HepG2 (cell line): ENCODE measurements around the gene DPH7. TPM values are rescaled to one million over a fixed set of nuclear protein-coding genes. Genes with fewer than 3 reads are reported as not detected.
A peak's percentile ranks its signal among the peaks of the same experiment; 100 is the strongest.

Experiments used
- ATAC-seq: fragments of 200-7000 bp; cut with Tn5 transposase; 3 replicates; pipeline ENCODE4 v1.9.1; 2020; ENCODE audit warnings: mild to moderate bottlenecking, moderate library complexity
- BruUV-seq: library from RNA; stranded (reverse); fragments of 400-500 nt; replicated peaks from 2 replicates; lab custom pipeline; 2021; lab: Mats Ljungman, UMichigan
- CTCF ChIA-PET: fragments of 300-600 bp; formaldehyde crosslinking; extraction: SDS; loops from one replicate; lab custom pipeline; 2021; ENCODE audit warnings: low total read pairs, inconsistent platforms, low intra/inter-chr PET ratio; lab: Yijun Ruan, JAX
- POLR2A ChIA-PET: fragments of 350-600 bp; sonication (Branson Sonifier 250); formaldehyde crosslinking; loops from one replicate; lab custom pipeline; 2020; ENCODE audit warnings: antibody characterized with exemption, inconsistent platforms; lab: Yijun Ruan, JAX
- DNase-seq: peaks from one replicate; pipeline ENCODE4 v3.0.0-alpha.2; 2015; ENCODE audit warnings: low spot score
- FAIRE-seq: peaks from 3 replicates; lab custom pipeline; 2011; peaks lifted over from hg19 to GRCh38; lab: Jason Lieb, UNC
- H2AFZ ChIP-seq: one replicate; pipeline ENCODE4 v1.6.1; 2011; ENCODE audit warnings: low read length, inconsistent platforms
- H3K27ac ChIP-seq: fragments of 300-600 bp; 3 replicates; pipeline ENCODE4 v1.8.0; 2011; ENCODE audit warnings: mixed run types, mild to moderate bottlenecking, mixed read lengths, low read length, inconsistent platforms; ENCODE audit not compliant: insufficient read depth; ENCODE audit errors: extremely low read length
- H3K27me3 ChIP-seq, 2 experiments: fragments of 200-600 bp in 1 of 2; 2 replicates in 1 of 2; 3 replicates in 1 of 2; pipeline versions ENCODE4 v1.6.0 to v1.8.0; 2011; ENCODE audit warnings: low read length in 2 of 2, mild to moderate bottlenecking in 2 of 2, moderate library complexity in 2 of 2, inconsistent platforms in 1 of 2; ENCODE audit not compliant: insufficient read depth in 2 of 2, control insufficient read depth in 1 of 2
- H3K36me3 ChIP-seq, 2 experiments: fragments of 200-600 bp in 1 of 2; replicated peaks in 1 of 2; 2 replicates in 1 of 2; 3 replicates in 1 of 2; pipeline versions ENCODE4 v1.5.1 to v1.8.0; 2011; ENCODE audit warnings: low read length in 2 of 2, inconsistent platforms in 1 of 2; ENCODE audit not compliant: insufficient read depth in 2 of 2, control insufficient read depth in 1 of 2
- H3K4me1 ChIP-seq: 2 replicates; pipeline ENCODE4 v1.5.1; 2012; ENCODE audit warnings: low read length, inconsistent platforms; ENCODE audit not compliant: insufficient read depth
- H3K4me2 ChIP-seq: 2 replicates; pipeline ENCODE4 v1.6.0; 2011; ENCODE audit warnings: low read depth, low read length, inconsistent platforms
- H3K4me3 ChIP-seq, 3 experiments: fragments of 200-600 bp in 1 of 3; sonication (generic), shearing (Covaris generic) in 1 of 3; replicated peaks in 1 of 3; 2 replicates each; pipeline ENCODE4 v1.5.1; 2011 to 2016; ENCODE audit warnings: low read length in 3 of 3, inconsistent platforms in 2 of 3, low read depth in 2 of 3, mild to moderate bottlenecking in 2 of 3, control low read depth in 1 of 3, mixed read lengths in 1 of 3; ENCODE audit not compliant: insufficient read depth in 1 of 3
- H3K79me2 ChIP-seq: one replicate; pipeline ENCODE4 v1.6.1; 2011; ENCODE audit warnings: low read length, inconsistent platforms; ENCODE audit not compliant: insufficient read depth
- H3K9ac ChIP-seq: 2 replicates; pipeline ENCODE4 v1.6.0; 2011; ENCODE audit warnings: mild to moderate bottlenecking, low read depth, low read length, inconsistent platforms; ENCODE audit not compliant: insufficient read depth
- H3K9me3 ChIP-seq: 2 replicates; pipeline ENCODE4 v1.5.1; 2012; ENCODE audit warnings: mild to moderate bottlenecking, low read length
- H4K20me1 ChIP-seq: 2 replicates; pipeline ENCODE4 v1.6.0; 2011; ENCODE audit warnings: inconsistent platforms, mild to moderate bottlenecking, low read length, moderate library complexity; ENCODE audit not compliant: insufficient read depth
- ARNT2 ChIP-seq: sonication (generic); formaldehyde crosslinking; IDR thresholded peaks from 2 replicates; pipeline ENCODE4 v1.8.0; 2022; ENCODE audit warnings: mild to moderate bottlenecking, low read depth, missing genetic modification reagents, moderate library complexity
- CBFB ChIP-seq: sonication (generic); formaldehyde crosslinking; IDR thresholded peaks from 2 replicates; pipeline ENCODE4 v1.4.0; 2020; ENCODE audit warnings: missing genetic modification reagents
- ELF3 ChIP-seq: IDR thresholded peaks from 2 replicates; pipeline ENCODE4 v1.6.1; 2016; ENCODE audit warnings: missing genetic modification reagents, missing compliant biosample characterization
- FOSL1 ChIP-seq: sonication (generic); formaldehyde crosslinking; IDR thresholded peaks from 2 replicates; pipeline ENCODE4 v1.9.0; 2021; ENCODE audit warnings: missing genetic modification reagents, borderline replicate concordance
- GABPB1 ChIP-seq: IDR thresholded peaks from 2 replicates; pipeline ENCODE4 v1.6.1; 2016; ENCODE audit warnings: mild to moderate bottlenecking, missing genetic modification reagents, moderate library complexity, missing compliant biosample characterization
- HDAC1 ChIP-seq: sonication (generic); formaldehyde crosslinking; IDR thresholded peaks from 2 replicates; pipeline ENCODE4 v1.5.1; 2020; ENCODE audit warnings: mild to moderate bottlenecking, missing genetic modification reagents
- HOXA3 ChIP-seq: sonication (generic); formaldehyde crosslinking; IDR thresholded peaks from 2 replicates; pipeline ENCODE4 v1.5.0; 2020; ENCODE audit warnings: missing genetic modification reagents
- HOXD1 ChIP-seq: sonication (generic); formaldehyde crosslinking; IDR thresholded peaks from 2 replicates; pipeline ENCODE4 v1.5.0; 2020; ENCODE audit warnings: missing genetic modification reagents
- KDM5B ChIP-seq: sonication (generic); formaldehyde crosslinking; IDR thresholded peaks from 2 replicates; pipeline ENCODE4 v1.4.0; 2020; ENCODE audit warnings: missing genetic modification reagents, mild to moderate bottlenecking, borderline replicate concordance
- MAFF ChIP-seq: IDR thresholded peaks from 2 replicates; pipeline ENCODE4 v1.6.1; 2011; ENCODE audit warnings: low read depth, low read length, improper control_type of control experiment
- MTA1 ChIP-seq: sonication (generic); formaldehyde crosslinking; IDR thresholded peaks from 2 replicates; pipeline ENCODE4 v1.4.0; 2020; ENCODE audit warnings: missing genetic modification reagents, mild to moderate bottlenecking, borderline replicate concordance
- SSRP1 ChIP-seq: IDR thresholded peaks from 2 replicates; pipeline ENCODE4 v1.6.1; 2016; ENCODE audit warnings: control low read depth
- ZFX ChIP-seq: sonication (generic); formaldehyde crosslinking; IDR thresholded peaks from 2 replicates; pipeline ENCODE4 v1.4.0; 2020; ENCODE audit warnings: mild to moderate bottlenecking, low read depth, missing genetic modification reagents, moderate library complexity
- ZNF263 ChIP-seq: sonication (generic); formaldehyde crosslinking; IDR thresholded peaks from 2 replicates; pipeline ENCODE4 v1.4.0; 2020; ENCODE audit warnings: missing genetic modification reagents
- ZNF30 ChIP-seq: sonication (generic); formaldehyde crosslinking; IDR thresholded peaks from 2 replicates; pipeline ENCODE4 v1.5.0; 2020; ENCODE audit warnings: mild to moderate bottlenecking, missing genetic modification reagents
- ZNF589 ChIP-seq: sonication (generic); formaldehyde crosslinking; conservative IDR thresholded peaks from 2 replicates; pipeline ENCODE4 v1.8.0; 2022; ENCODE audit warnings: mild to moderate bottlenecking, moderate library complexity, missing genetic modification reagents
- ZNF780A ChIP-seq: sonication (generic); formaldehyde crosslinking; IDR thresholded peaks from 2 replicates; pipeline ENCODE4 v1.8.0; 2022; ENCODE audit warnings: mild to moderate bottlenecking, missing genetic modification reagents, moderate library complexity
- WGBS: methylation state at CpG from one replicate; pipeline ENCODE4 v1.1.6; 2017; ENCODE audit warnings: low lambda C conversion rate; 5-methylcytosine and 5-hydroxymethylcytosine counted together
- in situ Hi-C: cut with HindIII; loops from 2 replicates; pipeline ENCODE4 v1.10.0; 2017; ENCODE audit warnings: low pct_unique_long_range_greater_than_20kb; ENCODE audit not compliant: extremely low pct_ligation_motif_present
- intact Hi-C: fragments of 100-400 bp; cut with micrococcal nuclease; formaldehyde crosslinking; loops from one replicate; pipeline ENCODE4 v1.10.0; 2022; ENCODE audit not compliant: unreplicated experiment
- polyA plus RNA-seq, 8 experiments: library from polyadenylated mRNA; depleted of rRNA in 3 of 8; stranded (reverse) in 7 of 8; unstranded in 1 of 8; fragments of >200 nt; fragmentation: Illumina TruSeq in 4 of 8; extraction: Trizol in 4 of 8; gene quantifications; 2 replicates each; pipeline versions ENCODE4 v1.2.1 to v1.2.3, GENCODE V29; 2011 to 2016; ENCODE audit warnings: low read depth in 4 of 8, missing spikeins in 1 of 8, mixed read lengths in 1 of 8; ENCODE audit not compliant: insufficient read depth in 1 of 8
- total RNA-seq, 5 experiments: library from RNA; depleted of rRNA; stranded (reverse); fragments of >200 nt; fragmentation: Illumina TruSeq; extraction: Trizol; gene quantifications; 2 replicates each; pipeline ENCODE4 v1.2.3, GENCODE V29; 2016; ENCODE audit warnings: low read depth in 1 of 5
- TF ChIP-seq, protein P1 (sequence below): sonication (generic); formaldehyde crosslinking; IDR thresholded peaks from 2 replicates; pipeline ENCODE4 v1.5.1; 2020; ENCODE audit warnings: mild to moderate bottlenecking, missing genetic modification reagents, moderate library complexity

DPH7 gene
- total and polyA plus RNA-seq, 2 of the 13 experiments (the other 11 are each of a cell fraction or from before 2014, with no cell fraction given): 27.6 to 31.6 TPM

DNA sequence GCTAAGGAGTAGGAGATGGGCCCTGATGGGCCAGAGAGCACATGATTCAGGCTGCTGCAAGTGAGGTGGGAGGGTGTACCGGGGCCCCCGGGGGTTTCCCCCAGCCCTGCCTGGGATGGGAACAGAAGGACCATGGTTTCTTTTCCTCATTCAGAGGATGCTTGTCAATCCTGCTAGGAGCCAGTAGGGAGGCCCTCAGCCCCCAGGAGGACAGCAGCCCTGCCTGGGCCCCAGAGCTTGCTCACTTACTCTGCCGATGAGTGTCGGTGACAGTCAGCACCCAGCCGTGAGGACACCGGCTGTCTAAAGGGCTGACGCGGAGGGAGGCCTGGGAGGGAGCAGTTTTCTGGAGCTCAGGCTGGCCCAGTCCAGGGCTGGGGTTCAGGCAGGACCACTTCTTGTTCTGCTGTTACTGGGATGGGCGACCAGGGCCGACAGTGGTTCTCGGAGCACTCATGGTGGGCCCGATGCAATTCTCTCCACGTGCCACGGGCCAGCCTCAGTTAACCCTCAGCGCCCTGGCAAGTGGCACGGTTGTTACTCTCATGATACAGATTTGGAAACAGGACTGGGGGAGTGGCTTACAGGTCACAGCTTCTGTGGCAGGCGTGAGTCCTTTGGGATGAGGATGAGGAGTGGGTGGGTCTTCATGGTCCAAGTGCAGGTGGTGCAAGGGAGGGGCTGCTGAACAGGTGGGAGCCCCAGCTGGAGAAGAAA lies 28.6 kb upstream of the DPH7 start (continued):
- TF ChIP-seq, protein P1, sequence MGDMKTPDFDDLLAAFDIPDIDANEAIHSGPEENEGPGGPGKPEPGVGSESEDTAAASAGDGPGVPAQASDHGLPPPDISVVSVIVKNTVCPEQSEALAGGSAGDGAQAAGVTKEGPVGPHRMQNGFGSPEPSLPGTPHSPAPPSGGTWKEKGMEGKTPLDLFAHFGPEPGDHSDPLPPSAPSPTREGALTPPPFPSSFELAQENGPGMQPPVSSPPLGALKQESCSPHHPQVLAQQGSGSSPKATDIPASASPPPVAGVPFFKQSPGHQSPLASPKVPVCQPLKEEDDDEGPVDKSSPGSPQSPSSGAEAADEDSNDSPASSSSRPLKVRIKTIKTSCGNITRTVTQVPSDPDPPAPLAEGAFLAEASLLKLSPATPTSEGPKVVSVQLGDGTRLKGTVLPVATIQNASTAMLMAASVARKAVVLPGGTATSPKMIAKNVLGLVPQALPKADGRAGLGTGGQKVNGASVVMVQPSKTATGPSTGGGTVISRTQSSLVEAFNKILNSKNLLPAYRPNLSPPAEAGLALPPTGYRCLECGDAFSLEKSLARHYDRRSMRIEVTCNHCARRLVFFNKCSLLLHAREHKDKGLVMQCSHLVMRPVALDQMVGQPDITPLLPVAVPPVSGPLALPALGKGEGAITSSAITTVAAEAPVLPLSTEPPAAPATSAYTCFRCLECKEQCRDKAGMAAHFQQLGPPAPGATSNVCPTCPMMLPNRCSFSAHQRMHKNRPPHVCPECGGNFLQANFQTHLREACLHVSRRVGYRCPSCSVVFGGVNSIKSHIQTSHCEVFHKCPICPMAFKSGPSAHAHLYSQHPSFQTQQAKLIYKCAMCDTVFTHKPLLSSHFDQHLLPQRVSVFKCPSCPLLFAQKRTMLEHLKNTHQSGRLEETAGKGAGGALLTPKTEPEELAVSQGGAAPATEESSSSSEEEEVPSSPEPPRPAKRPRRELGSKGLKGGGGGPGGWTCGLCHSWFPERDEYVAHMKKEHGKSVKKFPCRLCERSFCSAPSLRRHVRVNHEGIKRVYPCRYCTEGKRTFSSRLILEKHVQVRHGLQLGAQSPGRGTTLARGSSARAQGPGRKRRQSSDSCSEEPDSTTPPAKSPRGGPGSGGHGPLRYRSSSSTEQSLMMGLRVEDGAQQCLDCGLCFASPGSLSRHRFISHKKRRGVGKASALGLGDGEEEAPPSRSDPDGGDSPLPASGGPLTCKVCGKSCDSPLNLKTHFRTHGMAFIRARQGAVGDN (CRISPR knock-in tag): peak; percentile 41
- 0 out of 2 replicates have a peak, but pooled peaks have one; percentile 29 for TF ChIP-seq SSRP1
- TF ChIP-seq ZFX (CRISPR knock-in tag): 0 out of 2 replicates have a peak, but pooled peaks have one; percentile 34

DNA sequence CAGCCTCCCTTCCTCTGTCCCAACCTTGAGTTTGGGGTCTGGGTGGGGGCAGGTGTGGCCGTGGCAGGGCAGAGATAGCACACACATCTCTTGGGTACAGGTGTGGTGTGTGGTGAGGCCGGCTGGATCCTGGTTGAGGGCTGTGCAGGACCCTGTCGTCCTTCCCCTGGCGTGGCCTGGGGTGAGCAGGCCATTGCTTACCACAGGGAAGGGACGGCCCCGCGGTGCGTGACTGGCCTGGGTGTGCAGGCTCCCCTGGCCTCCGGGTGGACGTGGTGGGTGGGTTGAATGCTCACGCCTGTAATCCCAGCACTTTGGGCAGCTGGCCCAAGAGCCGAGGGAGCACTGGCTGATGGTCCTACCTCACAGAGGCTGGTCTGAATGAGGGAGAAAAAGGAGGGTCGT lies 28.0 kb upstream of the DPH7 start:
- Histone ChIP-seq H4K20me1 (no peaks in the 10 kb centered on the region; the same call in 1 of the 2 replicates), H3K9ac (peak overlapping the region; percentile 82), H3K36me3 (no peaks in the 10 kb centered on the region), H3K4me3 (peak overlapping the region; percentile 57 to 81 (median 77)), H3K27ac (peak overlapping the region; percentile 79), H3K79me2 (peaks cover 31% of the 10 kb centered on the region), H2AFZ (no peak overlapping the region), H3K9me3 (no peaks in the 10 kb centered on the region), H3K4me2 (peak overlapping the region; percentile 100), H3K4me1 (peaks cover 64% of the 10 kb centered on the region), H3K27me3 (peaks cover 1 to 10% of the 10 kb centered on the region in 2 experiments; a peak in 3 of 5 replicates)
- 5% methylated on average over 4 of the region's 13 CpGs for WGBS
- ChIA-PET CTCF (no interaction called here), POLR2A (interaction anchor here (0.7 to 2.7 kb wide), 2 partner anchors 12 to 30 kb away, joined by 3 to 18 read pairs; partner anchors contain the start of gene EHMT1)
- intact Hi-C loops (loop anchor here (5.0 kb wide), 1 partner anchor 66 kb away; no protein-coding TSS in a partner anchor), in situ Hi-C loops (no loop called here)
- no TSS peak for BruUV-seq
- DNase-seq (no peak), FAIRE-seq (no peak), ATAC-seq (peak; percentile 31)
- TF ChIP-seq ELF3 (CRISPR knock-in tag) (no peak), HOXA3 (0 out of 2 replicates have a peak, but pooled peaks have one; percentile 3), MAFF (no peak), HDAC1 (CRISPR knock-in tag) (peak; percentile 7; the same call in 1 of the 2 replicates), ARNT2 (0 out of 2 replicates have a peak, but pooled peaks have one; percentile 6), MTA1 (CRISPR knock-in tag) (0 out of 2 replicates have a peak, but pooled peaks have one; percentile 5), ZNF589 (CRISPR knock-in tag) (0 out of 2 replicates have a peak, but pooled peaks have one; percentile 27), CBFB (CRISPR knock-in tag) (no peak), ZNF30 (CRISPR knock-in tag) (no peak), ZNF780A (peak; percentile 23; the same call in 1 of the 2 replicates), KDM5B (CRISPR knock-in tag) (peak; percentile 13; the same call in 1 of the 2 replicates), FOSL1 (CRISPR knock-in tag) (no peak), ZNF263 (CRISPR knock-in tag) (peak; percentile 50; the same call in 1 of the 2 replicates), GABPB1 (0 out of 2 replicates have a peak, but pooled peaks have one; percentile 5), HOXD1 (CRISPR knock-in tag) (no peak)
